HG03469 (cell line): Measurements from ENCODE around the gene SLC22A1.
"Not testable (repeated sequence)": the region's sequence is repeated elsewhere in the genome, so short reads cannot be mapped to it uniquely, and the experiment has no call there.

Source experiments
- ATAC-seq: cut with Tn5 transposase; IDR thresholded peaks from one replicate; pipeline ENCODE4 v1.9.1; 2021; ENCODE audit warnings: mild to moderate bottlenecking, moderate library complexity, moderate number of reproducible peaks; ENCODE audit not compliant: unreplicated experiment

Gene SLC22A1

GRCh38 chr6:160121981-160122380, 366 bp downstream of the SLC22A1 start:
- no peak for ATAC-seq

GRCh38 chr6:160122744-160123143, 1.1 kb downstream of the SLC22A1 start:
- ATAC-seq = no peak

DNA sequence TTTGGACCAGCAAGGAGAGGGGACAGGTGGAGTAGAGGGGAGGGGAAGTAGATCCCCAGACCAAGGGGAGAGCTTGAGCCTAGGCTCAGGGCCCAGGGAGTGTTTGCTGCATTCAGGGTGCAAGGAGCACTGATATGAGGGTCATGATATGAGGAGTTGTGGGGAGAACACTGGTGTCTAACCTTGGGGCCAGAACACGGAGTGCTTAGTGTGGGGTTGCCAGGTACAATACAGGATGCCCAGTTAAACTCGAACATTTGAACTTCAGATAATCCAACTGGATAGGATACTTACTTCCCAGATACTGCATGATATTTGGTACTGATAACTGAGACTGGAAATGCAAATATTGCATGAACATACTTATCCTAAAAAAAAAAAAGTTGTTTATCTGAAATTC, 2.4 kb downstream of the SLC22A1 start:
- ATAC-seq = no peak

GRCh38 chr6:160124605-160125004, 3.0 kb downstream of the SLC22A1 start:
- no peak for ATAC-seq

GRCh38 chr6:160125105-160125504, 3.5 kb downstream of the SLC22A1 start:
- not testable (repeated sequence) for ATAC-seq

- ATAC-seq = no peak
Observed at GRCh38 chr6:160127270-160128124, 5.9 kb downstream of the SLC22A1 start.

DNA sequence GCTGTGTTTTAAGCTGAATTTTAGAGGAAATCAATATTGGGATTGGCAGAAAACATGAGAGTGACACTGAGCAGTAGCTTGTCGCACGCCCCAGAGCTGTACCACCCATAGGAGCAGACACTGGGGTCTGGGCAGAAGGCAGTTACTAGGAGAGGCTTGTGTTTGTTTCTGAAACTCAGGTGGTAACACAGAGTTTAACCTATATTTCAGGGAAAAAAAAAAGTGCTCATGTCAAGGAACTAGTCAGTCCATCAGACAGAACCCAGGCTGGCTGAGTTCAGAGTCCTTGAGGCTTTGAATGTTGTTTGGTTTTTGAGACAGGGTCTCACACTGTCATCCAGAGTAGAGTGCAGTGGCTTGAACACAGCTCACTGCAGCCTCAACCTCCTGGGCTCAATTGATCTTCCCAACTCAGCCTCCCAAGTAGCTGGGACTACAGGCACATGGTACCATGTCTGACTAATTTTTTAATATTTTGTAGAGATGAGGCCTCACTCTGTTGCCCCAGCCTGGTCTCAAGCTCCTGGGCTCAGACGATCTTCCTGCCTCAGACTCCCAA, 6.6 kb downstream of the SLC22A1 start:
- no peak for ATAC-seq

DNA sequence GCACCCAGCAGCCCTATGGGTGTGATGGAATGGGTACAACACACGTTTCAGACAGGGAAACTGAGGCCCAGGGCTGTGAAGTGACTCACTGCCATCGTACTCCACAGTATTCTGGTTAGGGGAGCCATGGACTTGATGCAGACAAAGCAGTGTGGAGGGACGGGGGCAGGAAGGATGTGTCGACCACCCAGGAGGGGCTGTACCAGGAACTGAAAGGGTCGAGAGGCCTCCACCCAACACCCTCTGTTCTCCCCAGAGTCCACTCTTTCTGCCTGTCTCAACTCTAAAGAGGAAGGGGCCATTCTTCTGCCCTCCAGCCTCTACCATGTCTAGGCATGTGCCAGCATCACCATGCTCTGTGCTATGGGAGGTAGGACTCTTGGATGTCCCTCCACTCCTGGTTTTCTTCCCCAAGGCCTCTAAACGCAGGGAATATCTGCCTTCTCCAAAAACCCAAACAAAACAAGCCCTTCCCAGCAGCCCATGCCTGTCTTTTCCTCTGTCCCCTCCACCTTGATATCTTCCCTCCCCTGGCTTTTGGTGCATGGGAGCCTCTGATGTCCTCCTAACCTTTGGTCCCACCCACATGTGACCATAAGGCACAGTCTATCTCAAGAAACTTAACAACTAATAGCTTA, 7.4 kb downstream of the SLC22A1 start:
- no peak for ATAC-seq

DNA sequence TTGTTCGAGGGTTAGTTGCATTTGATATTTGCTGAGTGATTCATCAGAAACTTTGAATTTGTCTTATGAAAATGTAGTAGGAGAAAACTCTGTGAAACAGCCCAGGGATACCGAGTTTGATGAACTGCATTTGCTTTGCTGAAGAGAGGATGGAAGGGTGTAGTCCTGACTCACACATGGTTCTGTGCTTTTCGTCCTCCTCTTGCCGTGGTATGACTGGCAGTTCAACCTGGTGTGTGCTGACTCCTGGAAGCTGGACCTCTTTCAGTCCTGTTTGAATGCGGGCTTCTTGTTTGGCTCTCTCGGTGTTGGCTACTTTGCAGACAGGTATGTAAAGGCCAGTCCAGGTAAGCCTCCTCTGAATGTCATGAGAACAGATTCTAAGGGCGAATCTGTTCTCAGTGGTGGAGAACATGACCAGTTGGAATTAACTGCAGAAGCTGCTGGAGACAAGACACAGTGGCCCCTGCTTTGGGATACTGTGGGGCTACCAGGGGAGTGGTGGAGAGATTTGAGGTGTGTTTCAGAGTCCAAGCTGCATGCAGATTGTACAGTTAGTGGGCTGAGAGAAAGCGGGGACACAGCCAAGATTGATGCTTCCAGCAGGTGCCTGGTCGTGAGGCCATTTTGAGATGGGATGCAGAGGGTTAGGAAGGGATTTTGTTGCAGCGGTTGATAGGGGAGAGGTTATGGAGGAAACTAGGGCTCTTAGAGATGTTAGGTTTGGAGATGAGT, 8.4 kb downstream of the SLC22A1 start:
- ATAC-seq = no peak

- no peak for ATAC-seq
Observed at GRCh38 chr6:160130729-160131484, 9.3 kb downstream of the SLC22A1 start.

DNA sequence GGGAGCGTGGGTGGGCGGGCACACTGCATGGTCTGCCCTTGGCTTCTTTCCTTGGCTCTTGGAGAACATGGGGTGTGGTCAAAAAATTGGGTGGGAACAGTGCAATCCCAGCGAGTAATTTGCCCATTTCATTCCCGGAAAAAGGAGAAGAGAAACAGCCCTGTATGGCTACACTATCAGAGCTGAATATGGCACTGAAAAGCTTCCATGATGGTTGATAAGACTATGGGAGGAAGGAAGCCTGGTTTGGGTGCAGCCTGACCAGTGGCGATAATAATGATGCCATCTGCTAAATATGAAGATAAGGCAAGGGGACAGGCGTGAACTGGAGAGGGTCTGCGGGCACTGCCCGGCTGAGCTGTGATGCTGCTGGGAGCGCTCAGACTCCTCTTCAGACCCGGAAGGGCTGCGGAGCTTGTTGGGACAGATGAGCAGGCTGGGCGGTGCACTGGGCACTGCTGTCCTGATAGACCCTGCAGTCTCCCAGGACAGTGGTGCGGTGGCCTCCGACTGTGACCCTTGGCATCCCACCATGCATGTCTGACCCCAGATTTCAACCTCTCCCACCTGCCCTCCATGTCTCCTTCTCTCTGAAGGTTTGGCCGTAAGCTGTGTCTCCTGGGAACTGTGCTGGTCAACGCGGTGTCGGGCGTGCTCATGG, 10.2 kb downstream of the SLC22A1 start:
- no peak for ATAC-seq

DNA sequence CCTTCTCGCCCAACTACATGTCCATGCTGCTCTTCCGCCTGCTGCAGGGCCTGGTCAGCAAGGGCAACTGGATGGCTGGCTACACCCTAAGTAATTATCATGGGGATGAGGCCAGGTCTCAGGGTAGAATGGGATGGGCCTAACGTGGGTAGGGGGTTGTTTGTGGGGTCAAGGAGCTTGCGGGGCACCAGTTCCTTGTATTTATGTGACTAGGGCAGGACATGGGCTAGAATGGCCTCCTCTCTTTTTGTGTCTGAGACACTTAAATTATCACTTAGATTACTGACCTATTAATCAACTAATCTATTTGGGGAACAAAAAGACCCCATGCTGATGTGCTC, 10.7 kb downstream of the SLC22A1 start:
- ATAC-seq = no peak

GRCh38 chr6:160132776-160133338, 11.2 kb downstream of the SLC22A1 start:
- ATAC-seq = no peak

GRCh38 chr6:160133441-160134336, 12.1 kb downstream of the SLC22A1 start:
- no peak for ATAC-seq

- not testable (repeated sequence) for ATAC-seq
Observed at GRCh38 chr6:160134337-160134751, 12.7 kb downstream of the SLC22A1 start.

DNA sequence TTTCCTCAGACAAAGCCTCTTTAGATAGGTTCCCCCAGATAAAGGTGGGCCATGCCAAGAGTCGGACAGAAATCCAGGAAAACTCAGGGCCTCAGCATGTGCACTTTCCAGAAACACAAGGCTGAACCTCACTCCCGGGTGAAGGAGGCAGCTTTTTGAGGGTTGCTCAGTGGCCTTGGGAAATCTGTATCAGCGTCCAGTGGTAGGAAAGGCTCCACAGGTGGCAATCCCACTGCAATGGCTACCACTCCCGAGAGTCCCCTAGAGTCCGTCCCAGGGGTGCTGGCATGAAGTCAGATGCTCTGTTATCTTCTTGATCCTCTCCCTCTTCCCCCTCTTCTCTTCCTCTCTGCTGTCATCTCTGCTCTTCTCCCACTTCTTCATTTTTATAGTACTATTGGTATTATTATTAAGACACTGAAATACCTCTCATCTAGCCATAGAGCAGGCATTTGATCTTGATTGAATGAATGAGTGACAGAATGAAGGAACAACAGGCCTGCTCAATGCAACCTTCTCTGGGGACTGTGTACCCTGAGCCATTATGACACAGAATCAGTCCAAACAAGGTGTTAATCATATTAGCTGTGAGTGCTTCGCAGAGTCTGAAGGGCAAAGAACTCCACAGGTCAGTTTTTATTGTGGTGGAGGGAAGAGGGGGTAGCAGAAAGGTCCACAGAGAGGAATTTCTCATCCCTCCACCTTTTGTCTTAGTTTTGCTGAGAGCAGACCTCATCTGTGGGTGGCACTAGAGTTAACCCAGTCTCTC, 13.3 kb downstream of the SLC22A1 start:
- ATAC-seq = no peak

DNA sequence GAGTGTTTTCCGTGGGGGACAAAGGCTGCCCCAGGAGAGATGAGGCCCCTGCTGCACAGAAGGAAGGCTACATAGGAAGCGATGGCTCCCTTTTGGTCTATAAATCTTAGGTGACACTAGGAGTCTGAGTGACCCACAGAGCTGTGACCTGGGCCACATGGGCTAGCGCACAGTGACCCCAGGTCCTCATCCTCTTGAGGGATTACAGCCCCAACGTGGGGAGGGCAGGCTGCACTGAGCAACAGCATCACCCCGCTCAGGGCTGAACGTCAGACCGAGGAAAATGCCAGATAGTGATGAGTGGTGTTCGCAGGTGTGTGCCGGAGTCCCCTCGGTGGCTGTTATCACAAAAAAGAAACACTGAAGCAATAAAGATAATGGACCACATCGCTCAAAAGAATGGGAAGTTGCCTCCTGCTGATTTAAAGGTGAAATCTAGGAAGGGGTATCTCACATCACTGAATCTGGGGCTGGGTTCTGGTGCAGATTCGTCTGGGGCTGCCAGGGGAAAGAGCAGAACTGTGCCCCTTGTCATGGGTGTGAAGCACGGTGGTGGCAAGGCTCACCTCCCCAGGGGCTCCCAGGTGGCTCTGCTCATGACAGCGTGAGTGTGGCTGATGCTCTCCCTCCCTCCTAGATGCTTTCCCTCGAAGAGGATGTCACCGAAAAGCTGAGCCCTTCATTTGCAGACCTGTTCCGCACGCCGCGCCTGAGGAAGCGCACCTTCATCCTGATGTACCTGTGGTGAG, 14.5 kb downstream of the SLC22A1 start:
- no peak for ATAC-seq
